ENCODE results near the gene ABCD2.

ABCD2 gene

GRCh38 chr12:39613525-39613924 lies 6.1 kb downstream of the ABCD2 start:
- no peaks in the 10 kb centered on the region for H4K20me1 ChIP-seq (ENCODE audit: insufficient read depth, low read length)
- H3K9me3 ChIP-seq (ENCODE audit: insufficient read depth, low read length, severe bottlenecking) = no peaks in the 10 kb centered on the region
- H3K4me3 ChIP-seq (ENCODE audit: low read depth in 1 of 2, low read length in 2 of 2) = no peak overlapping the region
- H3K27ac ChIP-seq (ENCODE audit: low read length) = no peak overlapping the region
- H3K4me2 ChIP-seq (ENCODE audit: insufficient read depth, low read length) = no peak overlapping the region
- H3K4me1 ChIP-seq (ENCODE audit: insufficient read depth, low read length) = 0 out of 2 replicates have a peak, but pooled peaks cover under 1% of the 10 kb centered on the region
- no peak overlapping the region for H3K9ac ChIP-seq (ENCODE audit: low read depth, low read length)
- DNase-seq (no peak), ATAC-seq (ENCODE audit: insufficient read depth, low read depth) (no peak)
- H3K36me3 ChIP-seq (ENCODE audit: insufficient read depth, low read length) = no peaks in the 10 kb centered on the region
- no peak overlapping the region for H2AFZ ChIP-seq (ENCODE audit: low read depth, low read length)
- TF ChIP-seq CTCF (IDR thresholded peaks at IDR 0.05; ENCODE audit: borderline replicate concordance, extremely low read depth, low read length, poor library complexity, severe bottlenecking) = no peak
- TF ChIP-seq EZH2 (IDR thresholded peaks at IDR 0.05; ENCODE audit: borderline replicate concordance, low read depth, low read length, severe bottlenecking) = no peak
- no peaks in the 10 kb centered on the region for H3K79me2 ChIP-seq (ENCODE audit: insufficient read depth, low read length)
- H3K27me3 ChIP-seq (ENCODE audit: insufficient read depth, low read length, poor library complexity) = no peaks in the 10 kb centered on the region

DNA sequence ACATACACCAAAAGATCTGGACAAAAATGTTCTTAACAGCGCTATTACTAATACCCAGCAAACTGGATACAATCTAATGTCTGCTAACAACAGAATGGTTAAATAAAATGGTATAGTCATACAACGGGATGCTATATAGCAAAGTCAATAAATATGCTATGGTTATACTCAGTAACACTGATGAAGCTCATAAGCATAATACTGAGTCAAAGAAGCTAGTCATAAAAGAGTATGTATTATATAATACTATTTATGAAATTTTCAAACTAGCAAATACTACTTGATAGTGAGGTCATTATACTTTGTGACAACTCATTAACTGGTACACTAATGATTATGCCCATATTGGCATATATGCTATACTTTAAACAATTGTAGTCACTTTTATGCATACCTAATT lies 7.4 kb downstream of the ABCD2 start:
- no peaks in the 10 kb centered on the region for H3K4me1 ChIP-seq (ENCODE audit: insufficient read depth, low read length)
- H3K4me3 ChIP-seq (ENCODE audit: low read depth in 1 of 2, low read length in 2 of 2) = no peak overlapping the region
- H3K79me2 ChIP-seq (ENCODE audit: insufficient read depth, low read length) = no peaks in the 10 kb centered on the region
- H4K20me1 ChIP-seq (ENCODE audit: insufficient read depth, low read length) = no peaks in the 10 kb centered on the region
- H2AFZ ChIP-seq (ENCODE audit: low read depth, low read length) = no peak overlapping the region
- DNase-seq (no peak), ATAC-seq (ENCODE audit: insufficient read depth, low read depth) (no peak)
- H3K27ac ChIP-seq (ENCODE audit: low read length) = no peak overlapping the region
- H3K27me3 ChIP-seq (ENCODE audit: insufficient read depth, low read length, poor library complexity) = no peaks in the 10 kb centered on the region
- no peak overlapping the region for H3K4me2 ChIP-seq (ENCODE audit: insufficient read depth, low read length)
- H3K9me3 ChIP-seq (ENCODE audit: insufficient read depth, low read length, severe bottlenecking) = no peaks in the 10 kb centered on the region
- TF ChIP-seq CTCF (IDR thresholded peaks at IDR 0.05; ENCODE audit: borderline replicate concordance, extremely low read depth, low read length, poor library complexity, severe bottlenecking) (no peak), EZH2 (IDR thresholded peaks at IDR 0.05; ENCODE audit: borderline replicate concordance, low read depth, low read length, severe bottlenecking) (no peak)
- H3K36me3 ChIP-seq (ENCODE audit: insufficient read depth, low read length) = no peaks in the 10 kb centered on the region
- H3K9ac ChIP-seq (ENCODE audit: low read depth, low read length) = no peak overlapping the region

DNA sequence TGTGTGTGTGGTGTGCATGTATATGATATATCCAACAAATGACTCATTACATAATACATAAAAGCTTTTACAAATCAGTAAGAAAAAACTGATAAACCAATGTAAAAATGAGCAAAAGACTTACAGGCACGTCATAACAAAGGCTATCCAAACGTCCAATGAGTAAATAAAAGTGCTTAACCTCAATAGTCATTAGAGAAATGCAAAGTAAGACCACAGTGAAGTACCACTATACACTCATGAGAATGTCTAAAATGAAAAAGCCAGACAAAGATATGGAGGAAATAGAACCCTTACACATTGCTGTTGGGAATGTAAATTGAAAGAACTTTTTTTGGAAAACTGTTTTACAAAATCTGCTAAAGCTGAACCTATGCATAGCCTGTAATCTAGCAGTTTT lies 7.8 kb downstream of the ABCD2 start:
- Histone ChIP-seq H2AFZ (ENCODE audit: low read depth, low read length) (no peak overlapping the region), H3K9ac (ENCODE audit: low read depth, low read length) (no peak overlapping the region), H4K20me1 (ENCODE audit: insufficient read depth, low read length) (no peaks in the 10 kb centered on the region), H3K9me3 (ENCODE audit: insufficient read depth, low read length, severe bottlenecking) (no peaks in the 10 kb centered on the region), H3K27ac (ENCODE audit: low read length) (no peak overlapping the region), H3K79me2 (ENCODE audit: insufficient read depth, low read length) (no peaks in the 10 kb centered on the region), H3K4me1 (ENCODE audit: insufficient read depth, low read length) (no peaks in the 10 kb centered on the region), H3K4me2 (ENCODE audit: insufficient read depth, low read length) (no peak overlapping the region), H3K4me3 (ENCODE audit: low read depth in 1 of 2, low read length in 2 of 2) (no peak overlapping the region), H3K36me3 (ENCODE audit: insufficient read depth, low read length) (no peaks in the 10 kb centered on the region), H3K27me3 (ENCODE audit: insufficient read depth, low read length, poor library complexity) (no peaks in the 10 kb centered on the region)
- no peak for ATAC-seq (ENCODE audit: insufficient read depth, low read depth)
- TF ChIP-seq CTCF (IDR thresholded peaks at IDR 0.05; ENCODE audit: borderline replicate concordance, extremely low read depth, low read length, poor library complexity, severe bottlenecking) = no peak
- no peak for TF ChIP-seq EZH2 (IDR thresholded peaks at IDR 0.05; ENCODE audit: borderline replicate concordance, low read depth, low read length, severe bottlenecking)
- DNase-seq = no peak

Measured in DND-41 (cell line).